B cell (primary cell): Measurements from ENCODE around the gene PRKCA. TPM values are rescaled to one million over a fixed set of nuclear protein-coding genes. Genes with fewer than 3 reads are reported as not detected.

Source experiments
- ATAC-seq: fragments of 200-7000 bp; cut with Tn5 transposase; one replicate; pipeline ENCODE4 v1.10.0; 2021; ENCODE audit warnings: low read depth, mild to moderate bottlenecking, moderate number of reproducible peaks, moderate library complexity
- CTCF ChIA-PET: fragments of 350-600 bp; sonication (Branson Sonifier 250); formaldehyde crosslinking; loops from one replicate; lab custom pipeline; 2021; ENCODE audit warnings: antibody characterized with exemption, inconsistent platforms; lab: Charles Lee
- POLR2A ChIA-PET: fragments of 350-600 bp; sonication (Branson Sonifier 250); formaldehyde crosslinking; loops from one replicate; lab custom pipeline; 2021; ENCODE audit warnings: antibody characterized with exemption; lab: Charles Lee
- DNase-seq: peaks from one replicate; pipeline ENCODE4 v3.0.0; 2013
- H2AFZ ChIP-seq: 2 replicates; pipeline ENCODE4 v1.6.1; 2012; ENCODE audit warnings: mild to moderate bottlenecking, low read depth, low read length; ENCODE audit not compliant: insufficient read depth, poor library complexity, severe bottlenecking
- H3K27ac ChIP-seq, 2 donors: 1 replicate in 1 of 2; 2 replicates in 1 of 2; pipeline ENCODE4 v1.5.1; 2012 to 2013; ENCODE audit warnings: low read length in 2 of 2, mild to moderate bottlenecking in 2 of 2, moderate library complexity in 1 of 2
- H3K27me3 ChIP-seq, 4 experiments: fragments of 200-600 bp in 1 of 4; sonication (generic) in 1 of 4; replicated peaks in 1 of 4; 1 replicate in 2 of 4; 2 replicates in 2 of 4; pipeline versions ENCODE4 v1.6.1 to v1.7.0; 2013 to 2016; ENCODE audit warnings: low read length in 3 of 4, mild to moderate bottlenecking in 2 of 4, mixed read lengths in 1 of 4, moderate library complexity in 1 of 4; ENCODE audit not compliant: insufficient read depth in 4 of 4, control insufficient read depth in 3 of 4; ENCODE audit errors: control extremely low read depth in 1 of 4
- H3K36me3 ChIP-seq, 2 experiments: replicated peaks in 1 of 2; 1 replicate in 1 of 2; 2 replicates in 1 of 2; pipeline versions ENCODE4 v1.6.1 to v1.7.1; 2013; ENCODE audit warnings: low read length in 1 of 2; ENCODE audit not compliant: insufficient read depth in 2 of 2, control insufficient read depth in 1 of 2; ENCODE audit errors: control extremely low read depth in 1 of 2, extremely low read depth in 1 of 2
- H3K4me1 ChIP-seq, 2 donors: fragments of 200-600 bp in 1 of 2; sonication (generic) in 1 of 2; 1 replicate in 1 of 2; 2 replicates in 1 of 2; pipeline versions ENCODE4 v1.5.1 to v1.6.1; 2013 to 2017; ENCODE audit warnings: low read length in 2 of 2; ENCODE audit not compliant: control insufficient read depth in 2 of 2, insufficient read depth in 2 of 2
- H3K4me2 ChIP-seq: replicated peaks from 2 replicates; pipeline ENCODE3; 2012; ENCODE audit warnings: mild to moderate bottlenecking, low read depth, low read length; ENCODE audit not compliant: poor library complexity, severe bottlenecking
- H3K4me3 ChIP-seq, 5 experiments: fragments of 200-600 bp in 1 of 5; sonication (generic) in 1 of 5; 1 replicate in 3 of 5; 2 replicates in 2 of 5; pipeline versions ENCODE4 v1.5.1 to v1.7.0; 2011 to 2016; ENCODE audit warnings: low read length in 4 of 5, mild to moderate bottlenecking in 4 of 5, low read depth in 2 of 5, control low read depth in 1 of 5, moderate library complexity in 1 of 5; ENCODE audit not compliant: insufficient read depth in 1 of 5; ENCODE audit errors: control extremely low read depth in 1 of 5, extremely low read depth in 1 of 5
- H3K79me2 ChIP-seq: fragments of 200-600 bp; sonication (generic); one replicate; pipeline ENCODE4 v1.6.0; 2016; ENCODE audit warnings: low read length; ENCODE audit not compliant: control insufficient read depth, insufficient read depth
- H3K9ac ChIP-seq: fragments of 200-600 bp; sonication (generic); 2 replicates; pipeline ENCODE4 v1.6.1; 2017; ENCODE audit warnings: mild to moderate bottlenecking, low read length, moderate library complexity
- H3K9me3 ChIP-seq, 3 donors: one replicate each; pipeline versions ENCODE4 v1.6.1 to v1.7.1; 2013; ENCODE audit warnings: low read length in 2 of 3; ENCODE audit not compliant: control insufficient read depth in 2 of 3, insufficient read depth in 1 of 3; ENCODE audit errors: control extremely low read depth in 1 of 3
- H4K20me1 ChIP-seq: 2 replicates; pipeline ENCODE4 v1.6.0; 2012; ENCODE audit warnings: mild to moderate bottlenecking, low read length; ENCODE audit not compliant: insufficient read depth, control insufficient read depth, poor library complexity, severe bottlenecking
- H3K27ac Mint-ChIP-seq: one replicate; pipeline ENCODE4 v1.8.0; 2021; ENCODE audit warnings: mixed read lengths
- H3K27me3 Mint-ChIP-seq: one replicate; pipeline ENCODE4 v1.8.0; 2021; ENCODE audit warnings: mixed read lengths
- H3K4me1 Mint-ChIP-seq: one replicate; pipeline ENCODE4 v1.8.0; 2021; ENCODE audit warnings: mixed read lengths
- H3K4me3 Mint-ChIP-seq: one replicate; pipeline ENCODE4 v1.8.0; 2021; ENCODE audit warnings: mixed read lengths
- H3K9me3 Mint-ChIP-seq: one replicate; pipeline ENCODE4 v1.8.0; 2022; ENCODE audit warnings: mixed read lengths; ENCODE audit not compliant: insufficient read depth
- CTCF ChIP-seq: fragments of 200-600 bp; IDR thresholded peaks from one replicate; pipeline ENCODE4 v1.8.0; 2022; ENCODE audit warnings: antibody characterized with exemption, mild to moderate bottlenecking
- EZH2 ChIP-seq: IDR thresholded peaks from 2 replicates; pipeline ENCODE4 v1.6.1; 2012; ENCODE audit warnings: borderline replicate concordance, low read depth, mild to moderate bottlenecking, moderate library complexity, low read length; ENCODE audit not compliant: insufficient read depth, poor library complexity, severe bottlenecking
- WGBS: methylation state at CpG from one replicate; pipeline ENCODE4 v1.1.5; 2013; ENCODE audit warnings: missing lambda C conversion rate; ENCODE audit not compliant: insufficient coverage; 5-methylcytosine and 5-hydroxymethylcytosine counted together
- intact Hi-C: fragments of 100-400 bp; cut with micrococcal nuclease; formaldehyde crosslinking; loops from one replicate; pipeline ENCODE4 v1.10.0; 2022
- polyA plus RNA-seq: library from polyadenylated mRNA; depleted of rRNA; stranded (reverse); fragments of >200 nt; gene quantifications from 2 replicates; pipeline ENCODE4 v1.2.3, GENCODE V29; 2012
- total RNA-seq, 2 donors: library from RNA; stranded (reverse); fragments of 120-200 nt in 1 of 2; gene quantifications; 1 replicate in 1 of 2; 2 replicates in 1 of 2; pipeline versions ENCODE4 v1.2.3 to v1.2.4, GENCODE V29; 2013 to 2022

Gene PRKCA
- total and polyA plus RNA-seq, 2 donors (not counting 1 experiment from before 2014, with no cell fraction given): 0.33 to 7.7 TPM

DNA sequence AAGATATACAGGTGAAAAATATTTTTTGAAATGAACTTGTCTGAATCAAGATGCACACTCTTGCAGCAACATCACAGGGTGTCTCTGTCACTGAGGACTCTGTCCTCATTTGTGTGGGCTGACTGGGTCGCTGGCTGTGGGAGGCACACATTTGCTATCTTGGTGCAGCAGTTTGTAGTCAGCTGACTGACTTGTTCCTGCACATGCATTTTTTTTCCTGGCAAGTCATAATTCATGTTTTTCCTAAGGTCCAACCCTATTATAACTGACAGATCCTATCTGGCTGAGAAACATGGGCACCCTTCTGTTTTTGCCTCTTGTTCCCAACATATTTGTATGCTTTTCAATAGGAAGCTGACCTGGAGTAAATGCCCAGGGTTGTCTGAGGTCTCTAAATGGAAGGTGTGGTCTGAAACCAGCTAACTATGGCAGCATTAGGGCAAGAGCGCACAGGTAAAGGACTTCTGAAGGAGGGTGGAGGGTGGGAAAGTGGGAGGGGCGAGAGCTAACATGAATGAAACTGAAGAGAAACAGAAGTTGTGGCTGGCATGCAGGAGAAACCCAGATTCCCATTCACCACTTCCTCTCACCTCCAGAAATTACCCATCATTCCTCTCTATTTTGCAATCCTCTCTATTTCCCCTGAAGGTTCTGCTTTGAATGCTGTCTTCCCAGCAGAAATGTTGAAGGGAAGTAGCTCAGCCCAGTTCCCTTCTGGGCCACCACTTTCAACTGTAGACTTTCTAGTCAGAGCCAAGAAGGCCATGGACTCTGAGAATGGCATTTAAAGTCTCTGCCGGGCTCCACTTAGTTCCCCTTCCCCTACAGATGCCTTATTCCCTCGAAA lies 166.1 kb downstream of the PRKCA start:
- H3K9ac ChIP-seq: no peak overlapping the region

More for the DNA sequence above, 166.1 kb downstream of the PRKCA start:
- H3K9me3 Mint-ChIP-seq: no peaks in the 10 kb centered on the region
- Histone ChIP-seq H3K27me3 (no peaks in the 10 kb centered on the region), H3K4me3 (no peak overlapping the region), H3K4me2 (no peak overlapping the region), H3K36me3 (no peaks in the 10 kb centered on the region), H3K4me1 (peaks cover 0 to 4% of the 10 kb centered on the region in 2 donors), H2AFZ (no peak overlapping the region), H4K20me1 (no peaks in the 10 kb centered on the region), H3K79me2 (no peaks in the 10 kb centered on the region), H3K27ac (no peak overlapping the region), H3K9me3 (no peaks in the 10 kb centered on the region)
- DNase-seq (no peak), ATAC-seq (no peak)
- intact Hi-C loops: no loop called here
- TF ChIP-seq EZH2: no peak
- TF ChIP-seq CTCF: no peak
- H3K27ac Mint-ChIP-seq: no peak overlapping the region
- peaks cover 11% of the 10 kb centered on the region for H3K4me1 Mint-ChIP-seq
- POLR2A ChIA-PET: no interaction called here
- 10% methylated on average over 3 of the region's 5 CpGs for WGBS
- H3K4me3 Mint-ChIP-seq: no peak overlapping the region
- CTCF ChIA-PET: no interaction called here
- H3K27me3 Mint-ChIP-seq: no peaks in the 10 kb centered on the region
